DND-41 (cell line): ENCODE data around the gene CAV3.

Source experiments
- CTCF ChIP-seq: IDR thresholded peaks from 2 replicates; pipeline ENCODE4 v1.5.1; 2012; ENCODE audit warnings: borderline replicate concordance, low read length, moderate library complexity, mild to moderate bottlenecking; ENCODE audit not compliant: poor library complexity, severe bottlenecking; ENCODE audit errors: extremely low read depth
- EZH2 ChIP-seq: IDR thresholded peaks from 3 replicates; pipeline ENCODE4 v1.6.1; 2012; ENCODE audit warnings: borderline replicate concordance, low read depth, mild to moderate bottlenecking, moderate library complexity, low read length, inconsistent platforms; ENCODE audit not compliant: severe bottlenecking

- TF ChIP-seq CTCF (no peak), EZH2 (no peak)
Measured at GRCh38 chr3:8794247-8794646, 60.6 kb downstream of the CAV3 start.
